ENCODE results near the gene DVL1. TPM values are rescaled to one million over a fixed set of nuclear protein-coding genes. Genes with fewer than 3 reads are reported as not detected.

The DVL1 gene
- total RNA-seq, 1 experiment from 2014 or later = 34.5 TPM

DNA sequence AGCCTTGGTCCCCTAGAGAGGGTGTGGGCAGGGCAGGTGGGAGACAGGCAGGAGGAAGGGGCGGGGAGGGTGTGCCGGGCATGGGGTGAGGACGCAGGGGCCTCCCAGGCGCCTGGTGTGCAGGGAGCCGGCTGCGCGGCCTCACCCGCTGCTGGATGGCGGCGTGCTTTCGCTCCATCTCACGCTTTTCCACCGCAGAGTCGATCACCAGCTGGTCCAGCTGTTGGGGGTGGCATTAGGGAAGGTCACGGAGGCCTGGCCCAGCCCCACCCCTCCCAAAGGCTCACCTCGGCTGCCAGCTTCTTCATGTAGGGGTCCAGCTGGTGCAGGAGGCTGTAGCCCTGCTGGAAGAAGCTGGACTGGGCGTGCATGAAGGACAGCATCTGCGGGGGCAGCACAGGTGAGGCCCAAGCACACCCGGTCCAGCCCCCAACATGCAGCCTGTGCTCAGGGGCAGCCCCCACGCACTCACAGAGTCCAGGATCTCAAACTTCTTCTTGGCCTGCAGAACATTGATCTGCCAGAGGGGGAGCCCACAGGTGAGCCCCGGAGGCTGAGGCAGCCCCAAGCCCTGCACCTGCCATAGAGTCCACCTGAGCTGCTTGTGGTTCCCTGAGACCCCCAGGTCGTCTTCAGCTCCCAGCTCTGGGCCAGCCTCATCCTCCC lies 49.4 kb downstream of the DVL1 start:
- no peak for DNase-seq (ENCODE audit: low read depth)

DNA sequence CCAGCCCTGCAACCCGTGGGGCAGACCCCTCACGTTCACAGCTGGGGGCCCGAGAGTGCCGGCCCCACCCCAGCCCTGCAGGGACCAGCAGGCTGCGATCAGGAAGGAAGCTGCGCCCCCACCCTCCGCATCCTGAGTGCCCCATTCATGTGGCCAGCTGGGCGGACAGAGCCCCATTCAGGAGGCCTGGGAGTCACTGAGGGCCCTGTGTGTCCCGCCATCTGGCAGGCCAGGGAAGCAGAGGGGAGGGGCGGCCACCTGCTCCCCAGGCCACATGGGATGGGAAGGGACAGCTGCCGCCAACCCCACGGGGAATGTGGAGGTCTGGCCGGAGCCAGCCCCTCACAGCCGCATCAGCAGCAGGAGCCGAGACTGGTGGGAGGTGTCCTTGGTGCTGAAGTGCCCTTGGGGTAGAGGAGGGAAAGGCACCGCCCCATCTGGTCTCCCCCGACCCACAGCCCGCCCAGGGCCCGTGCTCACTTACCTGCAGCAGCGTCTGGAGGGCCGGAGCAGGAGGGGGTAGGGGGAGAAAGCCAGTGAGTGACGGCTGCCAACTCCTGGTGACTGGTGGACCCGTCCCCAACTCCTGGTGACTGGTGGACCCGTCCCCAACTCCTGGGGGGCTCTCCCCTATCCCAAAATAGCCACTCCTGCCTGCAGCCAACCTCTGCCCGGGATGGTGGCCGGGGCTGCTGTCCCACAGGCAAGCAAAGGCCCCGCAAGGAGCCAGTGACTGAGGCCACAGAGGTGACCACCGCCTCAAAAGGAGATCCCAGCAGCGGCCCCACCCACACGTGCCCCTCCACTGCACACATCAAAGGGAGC lies 50.1 kb downstream of the DVL1 start:
- no peak for DNase-seq (ENCODE audit: low read depth)

DNA sequence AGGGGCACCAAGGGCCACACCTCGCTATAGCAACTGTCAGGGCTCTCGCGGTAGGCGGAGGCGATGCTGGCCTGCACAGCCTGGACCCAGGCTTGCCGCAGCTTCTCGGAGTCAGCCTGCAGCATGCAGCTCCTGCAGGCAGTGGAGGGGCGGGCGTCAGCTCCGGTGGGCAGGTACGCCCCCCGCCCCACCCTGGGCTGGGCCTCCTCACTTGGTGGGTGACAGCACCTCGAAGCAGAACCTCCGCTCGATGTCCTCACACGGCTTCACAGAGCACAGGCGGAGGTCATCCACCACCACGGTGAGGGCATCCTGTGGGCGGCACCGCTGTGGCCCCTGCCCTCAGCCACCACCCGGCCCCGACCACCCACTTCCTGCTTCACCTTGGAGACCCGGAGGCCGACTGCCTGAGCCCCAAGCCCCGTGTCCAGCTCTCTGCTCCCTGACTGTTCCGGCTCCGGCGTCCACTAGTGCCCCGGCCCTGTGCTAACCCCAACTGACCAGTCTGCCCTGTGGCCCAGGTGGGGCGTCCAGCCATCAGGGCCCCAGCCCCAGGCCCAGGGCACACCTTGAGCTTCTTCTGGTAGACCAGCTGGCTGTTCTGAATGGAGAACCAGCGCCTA lies 51.3 kb downstream of the DVL1 start:
- no peak for DNase-seq (ENCODE audit: low read depth)

DNA sequence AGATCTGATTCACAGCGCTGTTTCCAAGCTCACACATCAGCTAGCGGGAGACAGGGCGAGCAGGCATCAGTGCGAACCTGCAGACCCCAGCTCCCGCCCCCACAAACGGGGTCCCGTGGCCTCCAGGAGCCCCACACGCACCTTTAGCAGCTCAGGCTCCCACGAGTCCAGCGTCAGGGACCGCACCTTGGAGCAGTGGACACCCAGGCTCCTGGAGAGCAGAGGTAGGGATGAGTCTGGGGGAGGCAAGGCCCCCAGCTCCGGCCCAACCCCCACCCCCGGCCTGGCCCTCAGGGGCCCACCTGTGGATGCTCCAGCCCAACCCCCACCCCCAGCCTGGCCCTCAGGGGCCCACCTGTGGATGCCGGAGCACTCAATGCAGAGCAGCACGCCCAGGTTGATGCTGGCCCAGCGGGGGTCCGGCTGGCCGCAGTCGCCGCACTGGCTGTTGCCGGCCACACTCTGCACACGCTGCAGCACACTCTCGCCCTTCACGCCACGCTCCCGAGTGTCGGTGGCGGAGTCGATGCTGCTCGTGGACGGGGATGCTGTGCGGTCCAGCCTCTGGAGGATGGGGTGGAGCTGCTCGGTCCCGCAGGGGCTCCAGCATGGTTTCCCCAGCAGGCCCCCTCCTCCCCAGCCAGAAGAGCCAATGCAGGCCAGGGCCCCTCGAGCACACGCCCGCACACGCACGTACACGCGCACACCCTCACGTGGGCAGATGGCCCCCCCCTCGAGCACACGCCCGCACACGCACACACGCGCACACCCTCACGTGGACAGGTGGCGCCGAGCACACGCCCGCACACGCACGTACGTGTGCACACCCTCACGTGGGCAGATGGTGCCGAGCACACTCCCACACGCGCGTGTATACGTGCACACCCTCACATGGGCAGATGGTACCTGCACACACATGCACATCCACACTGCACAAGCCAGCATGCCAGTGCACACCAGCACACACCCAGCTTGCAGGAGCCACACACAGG lies 52.9 kb downstream of the DVL1 start:
- no peak for DNase-seq (ENCODE audit: low read depth)

DNA sequence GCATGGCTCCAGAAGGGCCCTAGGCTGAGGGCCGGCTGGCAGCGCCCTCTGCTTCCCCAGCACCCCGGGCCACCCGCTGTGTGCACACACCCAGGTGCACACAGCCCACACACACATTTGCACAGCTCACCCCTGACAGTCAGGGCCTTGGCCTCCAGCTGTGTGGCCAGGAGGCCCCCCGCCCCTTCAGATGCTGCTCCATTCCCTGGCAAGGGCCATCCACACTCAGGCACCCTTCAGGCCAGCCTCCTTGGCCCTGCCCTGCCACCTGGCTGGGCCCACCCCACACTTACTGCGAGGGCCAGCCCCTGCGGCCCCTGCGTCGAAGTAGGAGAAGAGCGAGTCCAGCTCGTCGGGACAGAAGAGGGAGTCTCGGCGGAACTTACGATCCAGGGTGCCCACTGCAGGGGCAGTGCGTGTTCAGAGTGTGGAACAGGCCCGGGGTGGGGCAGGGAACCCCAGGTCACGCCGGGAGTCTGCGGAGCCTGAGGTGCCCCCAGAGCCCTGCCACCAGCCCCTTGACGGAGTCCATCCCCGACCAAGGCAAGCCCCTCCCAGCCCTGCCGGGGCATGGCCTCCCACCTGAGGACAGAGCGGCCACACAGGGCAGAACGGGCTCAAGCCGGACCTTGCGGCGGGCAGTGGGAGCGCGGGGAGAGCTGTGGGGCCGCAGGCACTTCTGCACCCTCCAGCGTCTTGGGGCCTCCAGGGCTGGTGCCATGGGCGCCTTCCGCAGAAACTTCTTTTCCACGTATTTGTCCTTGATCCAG lies 53.9 kb downstream of the DVL1 start:
- DNase-seq (ENCODE audit: low read depth) = no peak

DNA sequence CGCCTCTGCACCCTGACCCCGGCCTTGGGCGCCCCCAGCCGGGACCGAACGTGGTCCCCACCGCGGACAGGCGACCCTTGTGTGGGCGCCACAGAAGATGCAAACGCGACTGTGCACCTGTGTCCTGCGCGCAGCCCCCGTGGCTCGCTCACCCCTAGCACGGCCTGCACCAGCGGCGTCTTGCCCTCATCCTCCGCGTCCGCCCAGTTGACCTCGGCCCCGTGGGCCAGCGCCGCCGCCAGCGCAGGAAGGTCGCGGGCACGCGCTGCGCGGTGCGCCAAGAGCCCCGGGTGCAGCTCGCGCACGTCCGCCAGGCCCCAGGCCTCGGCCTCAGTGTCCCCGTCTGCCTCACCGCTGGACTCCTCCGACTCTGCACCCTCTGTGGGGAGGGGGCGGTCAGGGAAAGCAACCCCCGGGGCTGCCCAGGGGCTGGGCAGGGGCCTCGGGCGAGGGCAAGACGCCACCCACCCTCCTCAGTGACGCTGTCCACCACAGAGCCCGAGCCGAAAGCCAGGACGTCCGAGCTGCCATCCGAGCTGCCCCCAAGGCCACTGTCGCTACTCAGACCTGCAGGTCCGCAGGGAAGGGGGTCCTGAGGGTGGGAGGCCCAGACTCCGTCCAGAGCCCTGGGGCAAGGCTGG lies 54.8 kb downstream of the DVL1 start:
- DNase-seq (ENCODE audit: low read depth) = no peak

DNA sequence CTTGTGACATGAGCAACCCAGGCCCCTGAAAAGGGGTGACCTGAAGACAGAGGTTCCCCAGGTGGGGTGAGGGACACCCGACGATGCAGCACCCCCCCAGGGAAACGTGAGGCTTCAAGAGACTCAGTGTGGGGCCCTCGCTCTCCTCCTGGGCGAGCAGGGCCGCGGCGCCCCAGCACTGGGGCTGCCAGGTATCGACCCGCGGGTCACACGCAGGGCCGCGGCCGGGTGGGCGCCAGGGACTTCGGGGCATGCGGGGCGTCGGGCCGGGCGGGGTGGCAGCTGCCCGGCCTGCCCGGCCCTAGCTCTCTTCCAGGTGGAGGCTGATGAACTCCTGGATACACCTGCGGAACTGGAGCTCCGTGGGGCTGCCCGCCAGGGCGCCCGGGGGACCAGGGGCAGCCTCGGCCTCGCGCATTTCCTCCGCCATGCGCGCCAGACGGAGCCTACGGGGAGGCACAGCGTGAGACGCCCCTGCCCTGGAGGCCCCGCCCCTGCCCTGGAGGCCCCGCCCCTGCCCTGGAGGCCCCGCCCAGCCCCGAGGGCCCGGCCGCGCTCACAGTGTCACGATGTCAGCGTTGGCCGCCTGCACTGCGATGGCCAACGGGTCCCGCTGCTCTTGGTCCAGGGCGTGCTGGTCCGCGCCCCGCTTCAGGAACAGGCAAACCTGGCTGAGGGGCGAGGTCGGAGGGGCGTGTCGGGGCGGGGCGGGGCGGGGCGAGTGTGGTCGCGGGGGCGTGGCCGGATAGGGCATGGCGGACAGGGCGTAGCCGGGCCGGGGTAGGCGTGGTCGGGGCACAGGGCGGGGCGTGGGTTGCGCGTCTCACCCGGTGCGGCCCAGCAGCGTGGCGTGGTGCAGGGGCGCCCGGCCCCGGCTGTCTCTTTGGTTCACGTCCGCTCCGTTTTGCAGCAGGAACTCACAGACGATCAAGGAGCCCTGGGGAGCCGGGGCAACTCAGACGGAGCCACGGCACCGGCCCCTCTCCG lies 55.7 kb downstream of the DVL1 start:
- no peak for DNase-seq (ENCODE audit: low read depth)

DNA sequence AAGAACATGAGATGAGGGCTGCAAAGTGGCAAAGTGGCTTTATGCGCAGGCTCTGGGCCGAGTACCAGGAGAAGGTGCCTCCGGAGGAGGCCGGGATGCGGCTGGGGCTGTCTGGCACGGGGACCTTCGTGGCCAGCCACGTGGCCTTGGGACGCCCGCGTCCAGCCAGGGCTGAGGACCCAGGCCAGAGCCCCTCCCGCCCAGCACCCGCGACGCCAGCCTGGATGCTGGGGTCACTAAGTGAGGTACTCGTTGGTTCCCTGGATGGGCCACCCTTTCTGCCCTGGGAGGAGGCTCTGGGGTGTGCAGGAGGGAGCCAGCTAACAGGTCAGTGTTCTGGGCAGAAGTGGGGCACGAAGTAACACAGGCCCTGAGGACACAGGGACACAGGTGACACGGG lies 56.4 kb downstream of the DVL1 start:
- no peak for DNase-seq (ENCODE audit: low read depth)

DNA sequence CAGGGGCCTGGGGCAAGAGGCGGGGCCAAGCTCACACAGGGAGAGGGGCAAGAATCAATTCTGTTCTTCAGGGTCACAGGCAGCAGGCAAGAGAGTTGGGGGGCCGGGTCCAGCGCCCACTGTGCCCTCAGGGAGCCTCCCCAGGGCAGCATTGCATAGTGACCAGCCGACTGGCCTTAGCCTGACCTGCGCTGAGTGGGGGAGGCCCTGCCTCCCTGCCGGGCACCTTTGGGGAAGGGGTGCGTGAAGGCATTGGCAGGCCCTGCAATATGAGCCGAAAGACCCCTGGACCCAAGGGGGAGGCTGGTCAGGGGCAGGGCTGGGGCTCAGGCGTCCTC lies 56.8 kb downstream of the DVL1 start:
- no peak for DNase-seq (ENCODE audit: low read depth)

DNA sequence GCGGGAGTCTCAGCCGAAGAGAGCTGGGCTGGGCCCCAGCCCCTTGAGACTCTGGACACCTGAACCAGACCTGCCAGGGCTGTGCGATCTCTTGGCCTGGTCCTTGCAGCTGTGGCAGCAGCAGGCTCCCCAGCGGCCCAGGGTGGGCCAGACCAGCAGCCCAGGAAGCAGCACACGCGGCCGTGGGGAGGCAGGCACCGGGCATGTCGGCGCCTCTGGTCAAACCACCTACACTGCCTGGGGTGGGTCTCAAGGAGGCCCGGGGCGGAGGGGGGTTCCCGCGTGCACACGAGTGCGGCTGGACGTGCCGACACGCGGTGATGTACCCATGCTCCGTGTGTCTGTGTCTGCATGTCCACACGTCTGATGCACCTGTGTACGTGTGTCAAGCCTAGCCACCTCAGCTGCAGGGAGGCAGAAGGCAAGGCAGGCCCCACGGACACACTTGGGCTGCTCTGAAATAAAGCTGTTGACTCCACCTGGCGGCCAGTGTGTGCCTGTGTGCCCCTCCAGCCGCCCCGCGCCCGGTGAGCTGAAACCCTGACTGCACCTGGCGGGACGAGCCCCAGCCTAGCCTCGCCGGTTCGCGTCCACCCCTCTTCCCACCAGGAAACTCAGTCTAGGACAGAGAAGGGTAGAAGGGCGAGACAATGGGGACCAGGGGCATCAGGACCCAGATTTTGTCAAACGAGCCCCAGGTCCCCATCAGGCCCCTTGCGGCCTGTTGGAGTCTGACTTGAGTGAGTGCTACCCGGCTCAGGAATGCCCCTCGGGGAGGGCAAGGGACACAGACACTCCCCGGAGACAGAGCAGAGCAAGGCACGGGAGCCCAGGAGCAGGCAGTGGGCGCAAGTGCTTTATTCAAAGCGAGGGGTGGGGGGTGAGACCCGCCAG lies 57.4 kb downstream of the DVL1 start:
- DNase-seq (ENCODE audit: low read depth) = peak; percentile 63

DNA sequence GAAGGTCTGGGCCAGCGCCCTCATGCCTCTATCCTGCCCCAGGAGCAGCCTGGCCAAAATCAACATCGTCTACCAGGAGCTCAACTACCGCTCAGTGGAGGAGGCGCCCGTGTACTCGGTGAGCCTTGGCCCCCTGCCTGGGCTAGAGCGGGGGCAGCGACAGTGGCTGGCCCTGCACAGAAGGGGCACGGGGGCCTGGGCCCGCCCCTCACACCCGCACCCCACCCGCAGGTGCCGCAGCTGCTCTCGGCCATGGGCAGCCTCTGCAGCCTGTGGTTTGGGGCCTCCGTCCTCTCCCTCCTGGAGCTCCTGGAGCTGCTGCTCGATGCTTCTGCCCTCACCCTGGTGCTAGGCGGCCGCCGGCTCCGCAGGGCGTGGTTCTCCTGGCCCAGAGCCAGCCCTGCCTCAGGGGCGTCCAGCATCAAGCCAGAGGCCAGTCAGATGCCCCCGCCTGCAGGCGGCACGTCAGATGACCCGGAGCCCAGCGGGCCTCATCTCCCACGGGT lies 58.1 kb downstream of the DVL1 start:
- no peak for DNase-seq (ENCODE audit: low read depth)

DNA sequence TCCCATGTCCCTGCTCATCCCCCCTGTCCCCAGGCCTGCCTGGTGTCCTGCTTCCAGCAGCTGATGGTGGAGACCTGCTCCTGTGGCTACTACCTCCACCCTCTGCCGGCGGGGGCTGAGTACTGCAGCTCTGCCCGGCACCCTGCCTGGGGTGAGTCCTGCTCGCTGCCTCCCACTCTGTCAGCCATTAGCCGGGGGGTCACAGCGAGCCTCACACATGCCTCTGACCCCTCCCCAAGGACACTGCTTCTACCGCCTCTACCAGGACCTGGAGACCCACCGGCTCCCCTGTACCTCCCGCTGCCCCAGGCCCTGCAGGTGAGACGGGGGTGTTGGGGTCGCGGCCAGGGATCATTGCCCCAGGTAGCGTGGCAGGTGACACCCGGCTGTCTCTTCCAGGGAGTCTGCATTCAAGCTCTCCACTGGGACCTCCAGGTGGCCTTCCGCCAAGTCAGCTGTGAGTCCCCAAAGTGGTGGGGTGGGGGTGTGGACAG lies 58.9 kb downstream of the DVL1 start:
- DNase-seq (ENCODE audit: low read depth) = peak; percentile 36

DNA sequence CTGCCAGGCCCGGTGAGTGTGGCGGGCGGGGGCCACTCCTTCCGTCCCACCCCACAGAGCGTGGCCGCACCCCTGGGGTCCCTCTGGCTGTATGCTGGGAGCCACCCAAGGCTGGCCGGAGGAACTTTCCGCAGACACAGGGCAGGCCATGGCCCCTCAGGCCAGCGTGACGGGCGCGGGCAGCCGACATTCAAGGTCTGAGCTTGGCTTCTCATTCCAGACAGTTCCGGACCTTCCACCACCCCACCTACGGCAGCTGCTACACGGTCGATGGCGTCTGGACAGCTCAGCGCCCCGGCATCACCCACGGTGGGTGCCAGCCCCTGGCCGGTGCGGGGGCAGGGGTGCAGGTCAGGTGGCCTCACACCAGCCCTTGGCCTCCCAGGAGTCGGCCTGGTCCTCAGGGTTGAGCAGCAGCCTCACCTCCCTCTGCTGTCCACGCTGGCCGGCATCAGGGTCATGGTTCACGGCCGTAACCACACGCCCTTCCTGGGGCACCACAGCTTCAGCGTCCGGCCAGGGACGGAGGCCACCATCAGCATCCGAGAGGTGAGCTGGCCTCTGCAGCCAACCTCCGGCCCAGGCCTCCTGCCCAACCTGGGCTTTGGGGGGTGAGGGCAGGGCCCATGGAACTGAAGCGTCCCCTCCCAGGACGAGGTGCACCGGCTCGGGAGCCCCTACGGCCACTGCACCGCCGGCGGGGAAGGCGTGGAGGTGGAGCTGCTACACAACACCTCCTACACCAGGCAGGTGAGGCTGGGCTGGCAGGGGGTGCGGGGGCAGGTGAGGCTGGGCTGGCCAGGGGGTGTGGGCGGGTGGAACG lies 61.7 kb downstream of the DVL1 start:
- no peak for DNase-seq (ENCODE audit: low read depth)

DNA sequence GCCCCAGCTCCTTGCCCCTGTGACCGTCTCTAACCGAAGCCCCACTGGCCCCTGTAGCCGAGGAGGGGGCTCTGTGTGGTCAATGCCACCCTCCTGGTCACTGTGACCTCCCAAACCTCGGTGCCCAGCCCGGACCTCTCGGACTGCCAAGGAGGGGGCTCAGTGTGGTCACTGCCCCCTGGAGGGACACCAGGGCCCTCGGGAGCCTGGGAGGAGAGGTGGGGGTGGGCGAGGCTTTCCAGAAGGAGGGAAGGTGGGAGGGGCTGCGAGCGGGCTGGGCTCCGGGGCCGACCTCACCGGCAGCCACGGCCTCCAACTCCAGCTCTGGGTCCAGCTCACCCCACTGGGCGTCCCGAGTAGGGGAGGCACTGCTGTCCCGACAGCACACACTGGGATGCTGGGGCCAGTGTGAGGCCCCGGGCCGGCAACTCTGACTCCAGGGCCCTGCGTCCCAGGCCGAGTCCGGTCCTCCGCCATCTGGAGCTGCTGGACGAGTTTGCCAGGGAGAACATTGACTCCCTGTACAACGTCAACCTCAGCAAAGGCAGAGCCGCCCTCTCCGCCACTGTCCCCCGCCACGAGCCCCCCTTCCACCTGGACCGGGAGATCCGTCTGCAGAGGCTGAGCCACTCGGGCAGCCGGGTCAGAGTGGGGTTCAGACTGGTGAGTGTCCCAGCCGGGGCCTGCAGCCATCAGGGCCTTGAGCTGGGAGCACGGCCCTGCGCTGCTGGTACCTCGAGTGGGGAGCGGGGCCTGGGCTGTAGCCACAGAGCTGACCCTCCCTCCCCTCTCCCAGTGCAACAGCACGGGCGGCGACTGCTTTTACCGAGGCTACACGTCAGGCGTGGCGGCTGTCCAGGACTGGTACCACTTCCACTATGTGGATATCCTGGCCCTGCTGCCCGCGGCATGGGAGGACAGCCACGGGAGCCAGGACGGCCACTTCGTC lies 62.6 kb downstream of the DVL1 start:
- no peak for DNase-seq (ENCODE audit: low read depth)

DNA sequence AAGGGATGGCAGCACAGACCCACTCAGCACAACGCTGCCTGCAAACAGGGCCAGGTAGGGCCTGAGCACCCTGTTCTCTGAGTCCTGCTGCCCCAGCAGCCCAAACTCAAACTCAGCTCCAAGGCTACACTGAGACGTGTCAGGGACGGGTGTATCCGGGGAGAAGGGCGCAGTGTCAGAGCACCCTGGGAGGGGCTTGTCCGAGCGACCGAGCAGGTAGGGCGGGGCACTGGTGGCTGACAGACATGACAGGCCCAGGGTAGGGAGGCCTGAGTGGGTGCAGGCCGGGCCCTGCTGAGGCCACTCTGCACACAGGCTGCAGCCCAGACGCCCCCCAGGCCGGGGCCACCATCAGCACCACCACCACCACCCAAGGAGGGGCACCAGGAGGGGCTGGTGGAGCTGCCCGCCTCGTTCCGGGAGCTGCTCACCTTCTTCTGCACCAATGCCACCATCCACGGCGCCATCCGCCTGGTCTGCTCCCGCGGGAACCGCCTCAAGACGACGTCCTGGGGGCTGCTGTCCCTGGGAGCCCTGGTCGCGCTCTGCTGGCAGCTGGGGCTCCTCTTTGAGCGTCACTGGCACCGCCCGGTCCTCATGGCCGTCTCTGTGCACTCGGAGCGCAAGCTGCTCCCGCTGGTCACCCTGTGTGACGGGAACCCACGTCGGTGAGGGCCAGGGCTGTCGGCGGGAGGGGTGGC lies 63.5 kb downstream of the DVL1 start:
- DNase-seq (ENCODE audit: low read depth) = no peak
